Muscle of leg (tissue), 11 donors: ENCODE data around the gene ADCY2. TPM values are rescaled to one million over a fixed set of nuclear protein-coding genes. Genes with fewer than 3 reads are reported as not detected.
A peak's percentile ranks its signal among the peaks of the same experiment; 100 is the strongest.

Experiments used
- DNase-seq: peaks from one replicate; pipeline ENCODE4 v3.0.0; 2013
- H3K27ac ChIP-seq: one replicate; pipeline ENCODE4 v1.5.1; 2013; ENCODE audit warnings: mild to moderate bottlenecking, low read length, control low read depth
- H3K27me3 ChIP-seq: one replicate; pipeline ENCODE4 v1.6.1; 2013; ENCODE audit warnings: low read length; ENCODE audit not compliant: control insufficient read depth, insufficient read depth
- H3K36me3 ChIP-seq: one replicate; pipeline ENCODE4 v1.6.1; 2013; ENCODE audit warnings: low read length; ENCODE audit not compliant: control insufficient read depth, insufficient read depth
- H3K4me1 ChIP-seq: one replicate; pipeline ENCODE4 v1.6.1; 2013; ENCODE audit warnings: low read length; ENCODE audit not compliant: control insufficient read depth, insufficient read depth
- H3K4me3 ChIP-seq: one replicate; pipeline ENCODE4 v1.5.1; 2013; ENCODE audit warnings: low read length, control low read depth
- H3K9me3 ChIP-seq: replicated peaks from 2 replicates; pipeline ENCODE4 v1.6.1; 2013; ENCODE audit warnings: low read depth, low read length; ENCODE audit not compliant: control insufficient read depth
- WGBS: methylation state at CpG from one replicate; pipeline ENCODE4 v1.1.5; 2013; ENCODE audit warnings: missing lambda C conversion rate; ENCODE audit not compliant: insufficient coverage; 5-methylcytosine and 5-hydroxymethylcytosine counted together
- polyA plus RNA-seq, 8 donors: library from polyadenylated mRNA; unstranded; fragments of 120-200 nt; gene quantifications; one replicate each; pipeline versions ENCODE4 v1.2.1 to v1.2.3, GENCODE V29; 2013; ENCODE audit warnings: inconsistent platforms in 1 of 8, low replicate concordance in 1 of 8; ENCODE audit not compliant: insufficient read length in 8 of 8, insufficient read depth in 1 of 8
- total RNA-seq: library from RNA; stranded (reverse); fragments of 120-200 nt; gene quantifications from one replicate; pipeline ENCODE4 v1.2.4, GENCODE V29; 2013

ADCY2 gene
- total and polyA plus RNA-seq, 9 donors = 17.5 to 45.9 (median 30.0) TPM

GRCh38 chr5:7848296-7848695, 452.4 kb downstream of the ADCY2 start:
- 31% methylated on average over 2 of the region's 2 CpGs for WGBS
- Histone ChIP-seq H3K36me3 (no peaks in the 10 kb centered on the region), H3K4me1 (peaks cover 15% of the 10 kb centered on the region), H3K27me3 (peaks cover 22% of the 10 kb centered on the region), H3K4me3 (no peak overlapping the region), H3K9me3 (no peaks in the 10 kb centered on the region), H3K27ac (no peak overlapping the region)
- DNase-seq = no peak

DNA sequence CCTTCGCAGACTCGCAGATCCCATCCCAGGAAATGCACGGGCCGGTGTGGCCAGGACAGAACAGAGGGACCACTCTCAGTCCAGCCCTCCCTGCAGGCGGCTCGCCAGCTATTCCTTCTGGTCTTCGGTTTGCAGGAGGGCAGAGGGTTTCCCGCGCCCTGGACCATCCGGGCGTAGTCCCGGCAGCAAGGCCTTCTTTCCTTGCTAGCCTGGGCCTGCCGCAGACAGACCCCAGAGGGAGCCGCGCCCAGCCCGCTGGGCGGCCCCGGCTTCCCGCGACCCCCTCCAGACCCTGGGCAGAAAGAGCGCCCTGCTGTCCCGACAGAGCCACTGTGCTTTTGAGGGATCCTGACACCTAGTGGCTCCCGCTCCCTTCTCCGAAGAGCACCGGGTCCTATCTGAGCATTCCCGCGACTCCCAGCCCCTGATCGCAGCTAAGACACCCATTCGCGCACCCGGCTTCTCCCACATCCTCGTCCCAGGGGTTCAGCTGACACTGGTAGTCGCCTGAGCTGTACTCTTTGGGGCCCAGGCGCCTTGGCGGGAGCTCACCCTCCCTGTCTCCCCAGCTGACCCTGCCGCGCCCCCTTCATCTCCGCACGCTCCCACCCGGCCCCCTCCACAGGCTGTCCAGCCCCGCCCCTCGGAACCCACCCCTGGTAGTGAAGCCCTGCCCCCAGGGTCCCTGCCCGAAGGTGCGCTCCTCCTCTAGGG, 453.9 kb downstream of the ADCY2 start:
- Histone ChIP-seq H3K9me3 (no peaks in the 10 kb centered on the region), H3K36me3 (no peaks in the 10 kb centered on the region), H3K4me3 (peak overlapping the region; percentile 14), H3K27ac (no peak overlapping the region), H3K27me3 (peaks cover 22% of the 10 kb centered on the region), H3K4me1 (peaks cover 15% of the 10 kb centered on the region)
- 1% methylated on average over 39 of the region's 44 CpGs for WGBS
- peak; percentile 32 for DNase-seq

DNA sequence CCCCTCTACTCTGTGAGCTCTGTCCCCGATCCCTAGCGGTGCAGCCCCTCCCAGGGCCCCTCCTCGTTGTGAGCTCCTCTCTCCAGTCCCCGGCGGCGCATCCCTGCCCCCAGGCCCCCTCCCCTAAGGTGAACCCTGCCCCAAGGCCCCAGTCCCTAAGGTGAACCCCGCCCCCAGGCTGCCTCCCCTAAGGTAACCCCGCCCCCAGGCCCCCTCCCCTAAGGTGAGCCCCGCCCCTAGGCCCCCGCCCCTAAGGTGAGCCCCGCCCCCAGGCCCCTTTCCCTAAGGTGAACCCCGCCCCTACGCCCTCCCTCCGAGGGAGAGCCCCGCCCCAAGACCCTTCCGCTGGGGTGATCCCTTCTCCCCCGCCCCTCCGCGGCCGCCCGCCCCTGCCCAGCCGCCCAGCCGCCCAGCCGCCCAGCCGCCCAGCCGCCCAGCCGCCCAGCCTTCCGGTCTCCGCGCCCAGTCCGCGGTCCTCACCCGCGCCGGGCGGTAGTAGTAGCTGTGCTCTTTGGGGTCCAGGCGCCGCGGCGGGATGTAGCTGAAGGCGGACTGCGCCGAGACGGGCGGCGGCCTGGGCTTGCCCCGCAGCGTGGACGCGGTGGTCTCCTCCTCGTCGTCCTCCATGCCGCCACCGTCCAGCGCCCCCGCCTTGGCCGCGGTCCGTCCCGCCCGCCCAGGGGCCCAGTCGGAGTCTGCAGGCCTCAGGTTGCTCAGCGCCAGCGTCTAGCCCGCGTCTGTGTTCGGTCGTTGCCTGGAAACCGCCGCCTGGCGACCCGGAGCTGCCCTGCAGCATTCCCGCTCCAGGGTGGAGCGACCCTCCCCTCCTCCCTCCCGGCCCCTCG, 454.7 kb downstream of the ADCY2 start, which contains the start of gene CFAP90:
Gene CFAP90, minus strand, starts transcription at position 739 of the 845 bp plus-strand sequence. Its CDS starts 112 bp downstream, at position 627.
- Histone ChIP-seq H3K27ac (no peak within 1 kb of the TSS), H3K4me1 (peaks cover 15% of the 10 kb centered on the region), H3K27me3 (peaks cover 22% of the 10 kb centered on the region), H3K4me3 (peak within 1 kb of the TSS; percentile 37), H3K36me3 (no peaks in the 10 kb centered on the region), H3K9me3 (no peaks in the 10 kb centered on the region)
- DNase-seq = peak; percentile 76
- WGBS = under 1% methylated on average over 67 of the region's 76 CpGs

DNA sequence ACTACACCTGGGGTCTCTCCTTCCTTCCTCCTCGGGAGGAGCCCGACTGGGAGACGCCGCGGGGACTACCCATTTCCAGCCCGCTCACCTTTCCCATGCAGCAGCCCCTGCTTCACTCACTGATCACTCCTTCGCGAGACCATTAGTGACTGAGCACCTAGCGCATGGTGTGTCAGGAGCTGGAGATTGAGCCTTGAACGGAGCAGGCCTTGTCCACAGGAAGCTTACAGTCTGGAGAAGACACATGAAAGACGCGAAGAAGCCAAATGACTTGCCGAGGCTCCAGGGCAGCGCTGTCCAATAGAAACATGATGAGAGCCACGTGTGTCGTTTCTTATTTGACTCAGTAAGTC, 455.3 kb downstream of the ADCY2 start:
- Histone ChIP-seq H3K36me3 (no peaks in the 10 kb centered on the region), H3K9me3 (no peaks in the 10 kb centered on the region), H3K27me3 (peaks cover 21% of the 10 kb centered on the region), H3K4me1 (peaks cover 15% of the 10 kb centered on the region), H3K4me3 (peak overlapping the region; percentile 37), H3K27ac (no peak overlapping the region)
- 53% methylated on average over 10 of the region's 16 CpGs for WGBS
- no peak for DNase-seq

DNA sequence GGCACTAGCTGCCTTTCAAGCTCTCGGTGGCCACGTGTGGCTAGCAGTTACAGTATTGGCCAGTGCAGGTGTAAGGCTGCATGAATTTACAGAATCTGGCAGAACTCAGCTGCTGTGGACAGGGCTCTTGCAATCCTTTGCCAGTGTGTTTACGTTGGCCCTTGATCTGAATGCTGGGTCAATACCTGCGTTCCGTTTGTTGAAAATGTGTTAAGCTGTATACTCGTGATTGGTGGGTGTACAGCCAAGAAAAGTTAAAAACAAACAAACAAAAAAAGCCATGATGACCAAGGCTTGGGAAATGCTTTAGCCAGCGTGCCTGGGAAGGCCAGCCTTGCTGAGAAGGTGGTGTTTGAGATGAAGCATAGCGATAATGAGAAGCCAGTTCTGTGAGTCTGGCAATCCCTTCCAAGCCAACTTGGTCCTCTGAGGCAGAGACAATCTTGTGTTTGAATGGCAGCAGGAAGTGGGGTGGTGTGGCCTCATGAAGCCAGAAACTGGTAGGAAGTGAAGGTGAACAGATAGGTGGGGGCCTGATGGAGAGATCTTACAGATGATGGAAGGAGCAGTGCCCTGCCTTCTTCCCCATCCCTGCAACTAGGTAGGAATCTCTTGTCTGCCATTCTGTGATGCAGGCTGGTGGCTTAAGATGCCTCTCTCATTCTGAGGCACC, 455.8 kb downstream of the ADCY2 start:
- Histone ChIP-seq H3K27me3 (peaks cover 19% of the 10 kb centered on the region), H3K9me3 (no peaks in the 10 kb centered on the region), H3K4me3 (no peak overlapping the region), H3K4me1 (peaks cover 15% of the 10 kb centered on the region), H3K36me3 (no peaks in the 10 kb centered on the region), H3K27ac (no peak overlapping the region)
- WGBS = 77% methylated on average over 7 of the region's 8 CpGs
- DNase-seq = no peak

GRCh38 chr5:7852542-7852941, 456.6 kb downstream of the ADCY2 start:
- peak; percentile 9 for DNase-seq
- Histone ChIP-seq H3K4me1 (peaks cover 15% of the 10 kb centered on the region), H3K9me3 (no peaks in the 10 kb centered on the region), H3K36me3 (peaks cover 1% of the 10 kb centered on the region), H3K4me3 (no peak overlapping the region), H3K27ac (no peak overlapping the region), H3K27me3 (peaks cover 19% of the 10 kb centered on the region)
- no CpG with 5 or more reads among the region's 1 CpG for WGBS

DNA sequence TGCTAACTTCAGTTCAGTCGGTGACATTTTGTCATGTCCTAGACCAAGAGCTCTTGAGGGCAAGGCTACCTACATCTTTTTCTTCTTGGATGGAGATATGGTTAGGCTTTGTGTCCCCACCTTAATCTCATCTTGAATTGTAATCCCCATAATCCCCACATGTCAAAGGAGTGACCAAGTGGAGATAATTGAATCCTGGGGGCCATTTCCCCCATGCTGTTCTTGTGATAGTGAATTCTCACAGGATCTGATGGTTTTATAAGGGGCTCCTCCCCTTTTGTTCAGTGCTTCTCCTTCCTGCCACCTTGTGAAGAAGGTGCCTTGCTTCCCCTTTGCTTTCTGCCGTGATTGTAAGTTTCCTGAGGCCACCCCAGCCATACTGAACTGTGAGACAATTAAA, 457.1 kb downstream of the ADCY2 start:
- WGBS = no CpG with 5 or more reads among the region's 2 CpGs
- Histone ChIP-seq H3K36me3 (peaks cover 5% of the 10 kb centered on the region), H3K4me1 (peaks cover 15% of the 10 kb centered on the region), H3K27ac (no peak overlapping the region), H3K4me3 (no peak overlapping the region), H3K9me3 (no peaks in the 10 kb centered on the region), H3K27me3 (peaks cover 19% of the 10 kb centered on the region)
- DNase-seq = no peak

GRCh38 chr5:7855611-7856010, 459.7 kb downstream of the ADCY2 start:
- peaks cover 11% of the 10 kb centered on the region for H3K36me3 ChIP-seq
- no peak overlapping the region for H3K27ac ChIP-seq
- peaks cover 6% of the 10 kb centered on the region for H3K4me1 ChIP-seq
- no peaks in the 10 kb centered on the region for H3K9me3 ChIP-seq
- no peak for DNase-seq
- WGBS = 76% methylated on average over 2 of the region's 3 CpGs
- peaks cover 8% of the 10 kb centered on the region for H3K27me3 ChIP-seq
- no peak overlapping the region for H3K4me3 ChIP-seq

GRCh38 chr5:7856855-7857254, 460.9 kb downstream of the ADCY2 start:
- Histone ChIP-seq H3K36me3 (peaks cover 16% of the 10 kb centered on the region), H3K4me1 (no peaks in the 10 kb centered on the region), H3K27me3 (no peaks in the 10 kb centered on the region), H3K27ac (no peak overlapping the region), H3K9me3 (no peaks in the 10 kb centered on the region), H3K4me3 (no peak overlapping the region)
- no CpG with 5 or more reads among the region's 2 CpGs for WGBS
- peak; percentile 29 for DNase-seq

- no peaks in the 10 kb centered on the region for H3K4me1 ChIP-seq
- 92% methylated on average over 4 of the region's 5 CpGs for WGBS
- H3K27ac ChIP-seq = no peak overlapping the region
- H3K36me3 ChIP-seq = peaks cover 19% of the 10 kb centered on the region
- no peaks in the 10 kb centered on the region for H3K9me3 ChIP-seq
- H3K27me3 ChIP-seq = no peaks in the 10 kb centered on the region
- H3K4me3 ChIP-seq = no peak overlapping the region
- DNase-seq = no peak
These were observed 461.4 kb downstream of the ADCY2 start for GRCh38 chr5:7857361-7857760.
